ENCODE results near the gene C8A. TPM values are rescaled to one million over a fixed set of nuclear protein-coding genes. Genes with fewer than 3 reads are reported as not detected.

Gene C8A
- total RNA-seq, 4 donors from 2014 or later, result not detected

GRCh38 chr1:56912325-56912724, 57.7 kb downstream of the C8A start:
- intact Hi-C loops (cut with DNase I; ENCODE audit: low total_unique reads), result no loop called here
- no peak for TF ChIP-seq CTCF (IDR thresholded peaks at IDR 0.05)
- no peak for TF ChIP-seq POLR2A (IDR thresholded peaks at IDR 0.05)
- H3K4me3 ChIP-seq (ENCODE audit: low read depth, poor library complexity, severe bottlenecking), result no peak overlapping the region
- WGBS, 2 donors, result 85 to 93% methylated on average over 6 to 12 of the region's 12 CpGs
- no peak for DNase-seq (ENCODE audit: low spot score in 2 of 2)

- intact Hi-C loops (cut with DNase I; ENCODE audit: low total_unique reads), result no loop called here
- no peak for DNase-seq (ENCODE audit: low spot score in 2 of 2)
- WGBS, 2 donors, result 44 to 53% methylated on average over 4 of the region's 4 CpGs
- H3K4me3 ChIP-seq (ENCODE audit: low read depth, poor library complexity, severe bottlenecking), result no peak overlapping the region
- TF ChIP-seq CTCF (IDR thresholded peaks at IDR 0.05) (no peak), POLR2A (IDR thresholded peaks at IDR 0.05) (no peak)
Measured at GRCh38 chr1:56915960-56916359, 61.4 kb downstream of the C8A start.

- DNase-seq (ENCODE audit: low spot score in 2 of 2), result no peak
- 82 to 92% methylated on average over 3 of the region's 3 CpGs for WGBS, 2 donors
- TF ChIP-seq POLR2A (IDR thresholded peaks at IDR 0.05), result no peak
- TF ChIP-seq CTCF (IDR thresholded peaks at IDR 0.05), result no peak
- no peak overlapping the region for H3K4me3 ChIP-seq (ENCODE audit: low read depth, poor library complexity, severe bottlenecking)
- intact Hi-C loops (cut with DNase I; ENCODE audit: low total_unique reads), result no loop called here
Measured at GRCh38 chr1:56916630-56917029, 62.0 kb downstream of the C8A start.

- DNase-seq (ENCODE audit: low spot score in 2 of 2), result no peak
- TF ChIP-seq CTCF (IDR thresholded peaks at IDR 0.05) (no peak), POLR2A (IDR thresholded peaks at IDR 0.05) (no peak)
- no peak overlapping the region for H3K4me3 ChIP-seq (ENCODE audit: low read depth, poor library complexity, severe bottlenecking)
- 74 to 84% methylated on average over 5 of the region's 5 CpGs for WGBS, 2 donors
- intact Hi-C loops (cut with DNase I; ENCODE audit: low total_unique reads), result no loop called here
Measured at GRCh38 chr1:56917356-56917755, 62.8 kb downstream of the C8A start.

- no peak for DNase-seq (ENCODE audit: low spot score in 2 of 2)
- 66 to 68% methylated on average over 2 of the region's 2 CpGs for WGBS, 2 donors
- no peak overlapping the region for H3K4me3 ChIP-seq (ENCODE audit: low read depth, poor library complexity, severe bottlenecking)
- intact Hi-C loops (cut with DNase I; ENCODE audit: low total_unique reads), result no loop called here
- TF ChIP-seq POLR2A (IDR thresholded peaks at IDR 0.05) (no peak), CTCF (IDR thresholded peaks at IDR 0.05) (no peak)
Measured at GRCh38 chr1:56920591-56921001, 66.0 kb downstream of the C8A start.

GRCh38 chr1:56921479-56921878, 66.9 kb downstream of the C8A start:
- no peak for DNase-seq (ENCODE audit: low spot score in 2 of 2)
- TF ChIP-seq POLR2A (IDR thresholded peaks at IDR 0.05) (no peak), CTCF (IDR thresholded peaks at IDR 0.05) (no peak)
- no peak overlapping the region for H3K4me3 ChIP-seq (ENCODE audit: low read depth, poor library complexity, severe bottlenecking)
- 22 to 29% methylated on average over 1 of the region's 1 CpG for WGBS, 2 donors
- intact Hi-C loops (cut with DNase I; ENCODE audit: low total_unique reads), result no loop called here

Data from lower leg skin (tissue), 4 donors.